ENCODE data around the gene MPDZ.

DNA sequence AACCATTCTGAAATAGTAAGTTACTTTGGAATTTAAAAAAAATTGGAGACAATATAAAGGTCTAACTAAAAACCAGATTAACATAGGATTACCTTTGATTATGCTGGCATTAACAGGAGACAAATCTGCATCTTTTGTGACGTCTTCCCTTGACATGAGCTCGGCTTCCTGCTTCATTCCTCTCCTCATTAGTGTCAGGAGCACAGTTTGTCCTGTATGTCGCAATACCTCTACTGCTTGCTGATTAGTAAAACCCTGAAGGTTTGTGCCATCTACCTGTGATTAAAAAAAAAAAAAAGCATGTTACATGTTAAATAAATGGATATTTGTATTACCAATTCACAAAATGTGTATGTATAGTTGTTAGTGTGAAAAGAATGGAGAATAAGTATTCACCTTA lies 73.7 kb downstream of the MPDZ start:
- TF ChIP-seq CTCF (IDR thresholded peaks at IDR 0.05), result no peak
- TF ChIP-seq POLR2AphosphoS5 (IDR thresholded peaks at IDR 0.05; ENCODE audit: insufficient read depth in 1 of 2, low read depth in 1 of 2), result no peak
- TF ChIP-seq POLR2A (IDR thresholded peaks at IDR 0.05), result no peak
